RWPE2 (cell line): ENCODE measurements around the gene GFI1B.
"Not testable (repeated sequence)": the region's sequence is repeated elsewhere in the genome, so short reads cannot be mapped to it uniquely, and the experiment has no call there.

Source experiments
- ATAC-seq: fragments of 200-7000 bp; cut with Tn5 transposase; 3 replicates; pipeline ENCODE4 v1.9.1; 2021; ENCODE audit warnings: low read depth
- DNase-seq: peaks from one replicate; pipeline ENCODE4 v3.0.0-alpha.2; 2020; ENCODE audit warnings: low spot score
- H3K27ac ChIP-seq: fragments of 450-650 bp; 2 replicates; pipeline ENCODE4 v1.5.1; 2017; ENCODE audit warnings: mild to moderate bottlenecking; ENCODE audit not compliant: poor library complexity, severe bottlenecking
- H3K27me3 ChIP-seq: fragments of 250-450 bp; sonication (Bioruptor Pico); 2 replicates; pipeline ENCODE4 v1.5.1; 2021; ENCODE audit warnings: mild to moderate bottlenecking, moderate library complexity; ENCODE audit not compliant: insufficient read depth, poor library complexity, severe bottlenecking
- H3K36me3 ChIP-seq: fragments of 250-450 bp; sonication (Bioruptor Pico); 2 replicates; pipeline ENCODE4 v1.5.1; 2020; ENCODE audit warnings: low read depth, mild to moderate bottlenecking, moderate library complexity
- H3K4me1 ChIP-seq: fragments of 250-450 bp; sonication (Bioruptor Pico); 2 replicates; pipeline ENCODE4 v1.5.1; 2021; ENCODE audit warnings: mild to moderate bottlenecking, moderate library complexity; ENCODE audit not compliant: insufficient read depth, poor library complexity, severe bottlenecking
- H3K4me3 ChIP-seq: fragments of 250-450 bp; sonication (Bioruptor Pico); 2 replicates; pipeline ENCODE4 v1.5.1; 2021; ENCODE audit warnings: mild to moderate bottlenecking, moderate library complexity; ENCODE audit not compliant: severe bottlenecking
- H3K9me3 ChIP-seq: fragments of 250-450 bp; sonication (Bioruptor Pico); 2 replicates; pipeline ENCODE4 v1.5.1; 2021; ENCODE audit warnings: mild to moderate bottlenecking, moderate library complexity; ENCODE audit not compliant: severe bottlenecking
- TF ChIP-seq, protein P1 (sequence below): fragments of 450-650 bp; IDR thresholded peaks from one replicate; pipeline ENCODE4 v1.5.1; 2017; ENCODE audit warnings: mild to moderate bottlenecking, moderate library complexity; ENCODE audit not compliant: poor library complexity, severe bottlenecking

GFI1B gene

DNA sequence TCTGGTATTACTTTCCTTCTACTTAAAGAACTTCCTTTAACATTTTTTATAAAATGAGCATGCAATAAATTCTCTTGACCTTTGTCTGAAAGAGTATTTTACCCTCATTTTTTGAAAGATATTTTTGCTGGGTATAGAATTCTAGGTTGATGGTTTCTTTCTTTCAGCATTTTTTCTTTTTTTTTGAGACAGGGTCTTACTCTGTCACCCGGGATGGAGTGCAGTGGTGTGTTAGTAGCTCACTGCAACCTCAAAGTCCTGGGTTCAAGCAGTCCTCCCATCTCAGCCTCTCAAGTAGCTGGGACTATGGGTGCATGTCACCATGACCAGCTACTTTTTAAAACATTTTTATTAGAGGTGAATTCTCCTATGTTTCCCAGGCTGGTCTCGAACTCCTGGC, 23.4 kb upstream of the GFI1B start:
- Histone ChIP-seq H3K4me3 (no peak overlapping the region), H3K4me1 (no peaks in the 10 kb centered on the region), H3K36me3 (no peaks in the 10 kb centered on the region), H3K9me3 (peaks cover 4% of the 10 kb centered on the region), H3K27ac (no peak overlapping the region), H3K27me3 (no peaks in the 10 kb centered on the region)
- ATAC-seq (no peak), DNase-seq (no peak)
- TF ChIP-seq, protein P1, sequence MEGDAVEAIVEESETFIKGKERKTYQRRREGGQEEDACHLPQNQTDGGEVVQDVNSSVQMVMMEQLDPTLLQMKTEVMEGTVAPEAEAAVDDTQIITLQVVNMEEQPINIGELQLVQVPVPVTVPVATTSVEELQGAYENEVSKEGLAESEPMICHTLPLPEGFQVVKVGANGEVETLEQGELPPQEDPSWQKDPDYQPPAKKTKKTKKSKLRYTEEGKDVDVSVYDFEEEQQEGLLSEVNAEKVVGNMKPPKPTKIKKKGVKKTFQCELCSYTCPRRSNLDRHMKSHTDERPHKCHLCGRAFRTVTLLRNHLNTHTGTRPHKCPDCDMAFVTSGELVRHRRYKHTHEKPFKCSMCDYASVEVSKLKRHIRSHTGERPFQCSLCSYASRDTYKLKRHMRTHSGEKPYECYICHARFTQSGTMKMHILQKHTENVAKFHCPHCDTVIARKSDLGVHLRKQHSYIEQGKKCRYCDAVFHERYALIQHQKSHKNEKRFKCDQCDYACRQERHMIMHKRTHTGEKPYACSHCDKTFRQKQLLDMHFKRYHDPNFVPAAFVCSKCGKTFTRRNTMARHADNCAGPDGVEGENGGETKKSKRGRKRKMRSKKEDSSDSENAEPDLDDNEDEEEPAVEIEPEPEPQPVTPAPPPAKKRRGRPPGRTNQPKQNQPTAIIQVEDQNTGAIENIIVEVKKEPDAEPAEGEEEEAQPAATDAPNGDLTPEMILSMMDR: no peak

DNA sequence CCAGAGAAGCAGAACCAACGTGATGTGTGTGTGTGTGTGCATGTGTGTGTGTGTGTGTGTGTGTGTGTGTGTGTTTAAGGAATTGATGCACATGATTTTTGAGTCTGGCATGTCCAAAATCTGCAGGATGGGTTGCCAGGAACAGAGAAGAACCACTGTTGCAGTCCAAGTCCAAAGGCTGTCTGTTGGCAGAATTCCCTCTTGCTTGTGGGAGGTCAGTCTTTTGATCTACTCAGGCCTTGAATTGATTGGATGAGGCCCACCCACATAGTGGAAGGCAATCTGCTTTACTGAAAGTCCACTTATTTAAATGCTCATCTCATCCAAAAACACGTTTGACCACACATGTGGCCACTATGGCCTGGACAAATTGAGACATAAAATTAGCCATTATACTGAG, 22.7 kb upstream of the GFI1B start:
- Histone ChIP-seq H3K9me3 (peaks cover 4% of the 10 kb centered on the region), H3K36me3 (no peaks in the 10 kb centered on the region), H3K4me3 (no peak overlapping the region), H3K27ac (no peak overlapping the region), H3K27me3 (no peaks in the 10 kb centered on the region), H3K4me1 (no peaks in the 10 kb centered on the region)
- TF ChIP-seq, protein P1: no peak
- ATAC-seq: no peak
- no peak for DNase-seq

DNA sequence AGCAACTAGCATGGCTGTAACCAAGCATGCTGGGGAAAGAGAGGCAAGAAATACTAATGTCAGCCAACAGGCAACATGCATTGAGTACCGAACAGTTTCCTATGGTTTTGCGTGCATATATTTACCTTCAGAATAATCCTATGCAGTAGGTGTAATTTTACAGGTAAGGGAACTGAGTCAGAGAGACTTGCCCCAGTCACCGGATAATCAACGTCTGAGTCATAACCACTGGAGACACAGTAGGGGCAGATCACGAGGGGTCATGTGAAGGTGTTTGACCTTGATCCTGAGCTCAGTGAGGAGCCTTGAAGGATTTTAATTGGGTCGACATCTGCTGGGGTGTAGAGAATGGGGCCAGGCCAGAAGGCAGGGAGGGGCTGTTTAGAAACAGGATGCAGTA, 20.7 kb upstream of the GFI1B start:
- H3K4me3 ChIP-seq: no peak overlapping the region
- no peak for DNase-seq
- TF ChIP-seq, protein P1: no peak
- H3K27me3 ChIP-seq: no peaks in the 10 kb centered on the region
- no peak overlapping the region for H3K27ac ChIP-seq
- H3K4me1 ChIP-seq: no peaks in the 10 kb centered on the region
- no peak for ATAC-seq
- H3K36me3 ChIP-seq: no peaks in the 10 kb centered on the region
- H3K9me3 ChIP-seq: peaks cover 4% of the 10 kb centered on the region

DNA sequence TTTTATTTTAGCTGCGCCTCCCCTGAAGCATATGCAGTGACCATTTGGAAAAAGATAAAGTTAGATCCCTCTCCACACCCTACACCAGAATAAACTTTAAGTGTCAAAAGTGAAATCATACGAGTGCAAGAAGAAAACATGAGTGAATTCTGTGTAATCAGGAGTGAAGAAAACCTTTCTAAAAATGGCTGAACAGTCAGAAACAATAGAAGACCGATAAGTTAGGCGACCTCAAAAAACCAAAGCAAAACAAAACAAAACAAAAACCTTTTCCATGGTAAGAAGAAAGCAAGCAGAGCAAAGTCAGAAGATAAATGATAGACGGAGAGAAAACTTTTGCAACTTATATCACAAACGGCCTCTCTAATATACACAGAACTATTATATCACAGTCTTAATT, 17.5 kb upstream of the GFI1B start:
- no peak overlapping the region for H3K4me3 ChIP-seq
- DNase-seq (no peak), ATAC-seq (no peak)
- TF ChIP-seq, protein P1: no peak
- no peaks in the 10 kb centered on the region for H3K36me3 ChIP-seq
- no peak overlapping the region for H3K27ac ChIP-seq
- no peaks in the 10 kb centered on the region for H3K4me1 ChIP-seq
- H3K9me3 ChIP-seq: no peaks in the 10 kb centered on the region
- H3K27me3 ChIP-seq: no peaks in the 10 kb centered on the region

DNA sequence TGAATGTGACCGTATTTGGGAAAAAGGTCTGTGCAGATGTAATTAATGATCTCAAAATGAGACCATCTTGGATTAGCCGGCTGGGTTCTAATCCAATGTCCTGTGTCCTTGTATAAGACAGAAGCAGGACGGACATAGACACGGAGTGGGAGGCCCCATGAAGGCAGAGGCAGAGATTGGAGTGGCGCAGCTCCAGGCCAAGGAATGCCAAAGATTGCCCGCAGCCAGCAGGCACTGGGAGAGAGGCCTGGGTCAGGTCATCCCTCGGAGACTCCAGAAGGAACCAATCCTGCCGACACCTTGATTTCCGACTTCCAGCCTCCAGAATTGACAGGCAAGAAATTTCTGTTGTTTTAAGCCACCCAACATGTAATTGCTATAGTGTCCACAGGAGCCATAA, 13.0 kb upstream of the GFI1B start:
- TF ChIP-seq, protein P1: no peak
- no peak overlapping the region for H3K4me3 ChIP-seq

DNA sequence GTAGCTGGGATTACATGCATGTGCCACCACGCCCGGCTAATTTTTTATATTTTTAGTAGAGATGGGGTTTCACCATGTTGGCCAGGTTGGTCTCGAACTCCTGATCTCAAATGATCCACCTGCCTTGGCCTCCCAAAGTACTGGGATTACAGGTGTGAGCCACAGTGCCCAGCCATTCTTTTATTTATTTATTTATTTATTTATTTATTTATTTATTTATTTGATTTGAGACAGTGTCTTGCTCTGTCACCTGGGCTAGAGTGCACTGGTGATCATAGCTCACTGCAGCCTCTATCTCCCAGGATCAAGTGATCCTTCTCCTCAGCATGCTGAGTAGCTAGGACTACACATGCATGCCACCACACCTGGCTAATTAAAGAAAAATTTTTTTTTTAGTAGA, 10.6 kb upstream of the GFI1B start:
- not testable (repeated sequence) for H3K27ac ChIP-seq, H3K27me3 ChIP-seq, H3K4me3 ChIP-seq, H3K4me1 ChIP-seq, ATAC-seq, H3K9me3 ChIP-seq, DNase-seq, H3K36me3 ChIP-seq

More for the DNA sequence above, 13.0 kb upstream of the GFI1B start:
- no peak overlapping the region for H3K27ac ChIP-seq
- no peak for ATAC-seq
- DNase-seq: no peak
- no peaks in the 10 kb centered on the region for H3K9me3 ChIP-seq
- H3K36me3 ChIP-seq: no peaks in the 10 kb centered on the region
- no peaks in the 10 kb centered on the region for H3K27me3 ChIP-seq
- H3K4me1 ChIP-seq: no peaks in the 10 kb centered on the region
